ENCODE data around the gene ARHGEF4. TPM values are rescaled to one million over a fixed set of nuclear protein-coding genes. Genes with fewer than 3 reads are reported as not detected.

Gene ARHGEF4
- total and polyA plus RNA-seq, 10 donors, result 0.19 to 0.88 (median 0.46) TPM; not detected in 2

- WGBS, 5 donors, result 67 to 80% (median 69%) methylated on average over 4 of the region's 4 CpGs
Observed at GRCh38 chr2:130805613-130806012, 31.1 kb upstream of the ARHGEF4 start.

GRCh38 chr2:130806370-130806769 is 30.3 kb upstream of the ARHGEF4 start:
- DNase-seq, result peak; percentile 32
- Histone ChIP-seq H3K36me3 (no peaks in the 10 kb centered on the region), H3K9me3 (no peaks in the 10 kb centered on the region), H3K4me3 (no peak overlapping the region), H3K27me3 (replicated peaks in 1 of 7) (peaks cover 0 to 7% (median 0%) of the 10 kb centered on the region in 7 donors), H3K27ac (no peak overlapping the region), H3K4me1 (no peaks in the 10 kb centered on the region)
- TF ChIP-seq POLR2A (IDR thresholded peaks at IDR 0.05), result no peak
- TF ChIP-seq POLR2AphosphoS5 (IDR thresholded peaks at IDR 0.05), result no peak
- no peak for TF ChIP-seq CTCF (IDR thresholded peaks at IDR 0.05 in 8 of 11, conservative IDR thresholded peaks at IDR 0.05 in 3 of 11)
- WGBS, 5 donors, result 54 to 66% (median 61%) methylated on average over 4 of the region's 4 CpGs
- intact Hi-C loops (cut with DNase I; ENCODE audit: low total_unique reads), result no loop called here

More at GRCh38 chr2:130805613-130806012, 31.1 kb upstream of the ARHGEF4 start:
- no peaks in the 10 kb centered on the region for H3K9me3 ChIP-seq
- peak; percentile 19 for DNase-seq
- peaks cover 0 to 7% (median 0%) of the 10 kb centered on the region in 7 donors for H3K27me3 ChIP-seq (replicated peaks in 1 of 7)
- H3K27ac ChIP-seq, result no peak overlapping the region
- no peak overlapping the region for H3K4me3 ChIP-seq
- TF ChIP-seq POLR2AphosphoS5 (IDR thresholded peaks at IDR 0.05) (no peak), POLR2A (IDR thresholded peaks at IDR 0.05) (no peak), CTCF (IDR thresholded peaks at IDR 0.05 in 8 of 11, conservative IDR thresholded peaks at IDR 0.05 in 3 of 11) (no peak)
- H3K4me1 ChIP-seq, result no peaks in the 10 kb centered on the region
- intact Hi-C loops (cut with DNase I; ENCODE audit: low total_unique reads), result no loop called here
- no peaks in the 10 kb centered on the region for H3K36me3 ChIP-seq

- peak; percentile 68 for DNase-seq
- Histone ChIP-seq H3K27me3 (replicated peaks in 1 of 7) (peaks cover 0 to 7% (median 0%) of the 10 kb centered on the region in 7 donors), H3K27ac (no peak overlapping the region), H3K36me3 (no peaks in the 10 kb centered on the region), H3K9me3 (no peaks in the 10 kb centered on the region), H3K4me1 (no peaks in the 10 kb centered on the region), H3K4me3 (no peak overlapping the region)
- intact Hi-C loops (cut with DNase I; ENCODE audit: low total_unique reads), result no loop called here
- TF ChIP-seq POLR2AphosphoS5 (IDR thresholded peaks at IDR 0.05), result no peak
- no peak for TF ChIP-seq CTCF (IDR thresholded peaks at IDR 0.05 in 8 of 11, conservative IDR thresholded peaks at IDR 0.05 in 3 of 11)
- no peak for TF ChIP-seq POLR2A (IDR thresholded peaks at IDR 0.05)
- 68 to 74% (median 71%) methylated on average over 14 of the region's 14 CpGs for WGBS, 5 donors
Observed at GRCh38 chr2:130807659-130808385, 28.9 kb upstream of the ARHGEF4 start.

GRCh38 chr2:130808482-130809268 is 28.0 kb upstream of the ARHGEF4 start:
- DNase-seq, result peak; percentile 57
- Histone ChIP-seq H3K9me3 (no peaks in the 10 kb centered on the region), H3K36me3 (no peaks in the 10 kb centered on the region), H3K27me3 (replicated peaks in 1 of 7) (peaks cover 0 to 7% (median 0%) of the 10 kb centered on the region in 7 donors), H3K4me1 (no peaks in the 10 kb centered on the region), H3K27ac (no peak overlapping the region), H3K4me3 (no peak overlapping the region)
- TF ChIP-seq CTCF (IDR thresholded peaks at IDR 0.05 in 8 of 11, conservative IDR thresholded peaks at IDR 0.05 in 3 of 11) (no peak), POLR2AphosphoS5 (IDR thresholded peaks at IDR 0.05) (no peak), POLR2A (IDR thresholded peaks at IDR 0.05) (no peak)
- intact Hi-C loops (cut with DNase I; ENCODE audit: low total_unique reads), result no loop called here
- 71 to 76% (median 72%) methylated on average over 10 to 12 of the region's 12 CpGs for WGBS, 5 donors

All from spleen (tissue), 11 donors.